Measurements from ENCODE around the gene MRPL39.

Gene MRPL39

GRCh38 chr21:25607151-25608043, at the start of gene MRPL39:
Gene MRPL39, minus strand, starts transcription at chr21:25607481. Its CDS starts 6 bp downstream, at chr21:25607475.
- DNase-seq (ENCODE audit: low read depth) = peak; percentile 88

GRCh38 chr21:25656412-25656811, 49.1 kb upstream of the MRPL39 start:
- DNase-seq (ENCODE audit: low read depth) = no peak

- no peak for DNase-seq (ENCODE audit: low read depth)
Observed at GRCh38 chr21:25649146-25649545, 41.9 kb upstream of the MRPL39 start.

DNA sequence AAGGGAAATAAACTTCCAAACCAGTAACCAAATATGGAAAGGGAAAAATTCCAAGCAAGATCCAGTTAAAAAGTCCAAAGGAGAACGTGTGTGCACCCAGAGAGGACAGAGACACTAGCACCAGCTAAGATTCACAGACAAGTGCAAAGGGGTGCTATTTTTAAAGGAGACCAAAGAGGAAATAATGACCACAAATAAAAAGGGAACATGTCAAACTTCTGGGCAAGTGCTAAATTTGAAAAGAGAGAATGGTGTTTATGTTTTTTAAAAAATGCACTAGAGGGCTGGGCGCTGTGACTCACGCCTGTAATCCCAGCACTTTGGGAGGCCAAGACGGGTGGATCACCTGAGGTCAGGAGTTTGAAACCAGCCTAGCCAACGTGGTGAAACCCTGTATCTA, 40.4 kb upstream of the MRPL39 start:
- no peak for DNase-seq (ENCODE audit: low read depth)

DNA sequence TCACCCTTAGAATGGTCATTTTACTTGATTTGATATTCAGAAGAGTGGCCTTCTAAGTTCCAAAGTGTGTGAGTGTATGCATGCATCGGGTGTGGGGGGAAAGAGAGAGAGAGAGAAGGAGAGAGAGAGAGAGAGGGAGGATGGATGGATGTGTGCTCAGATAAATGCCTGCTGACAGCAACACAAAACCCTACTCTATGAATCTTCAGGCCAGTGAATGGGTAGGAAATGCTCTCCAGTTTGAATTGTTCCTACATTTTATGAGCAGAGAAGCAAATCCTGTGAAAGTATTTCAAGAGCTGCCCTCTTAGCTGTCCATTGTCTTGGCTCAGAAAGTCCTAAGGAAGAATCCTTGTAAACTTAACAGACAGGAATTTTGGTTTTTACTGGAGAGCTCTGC, 39.2 kb upstream of the MRPL39 start:
- DNase-seq (ENCODE audit: low read depth) = no peak

DNA sequence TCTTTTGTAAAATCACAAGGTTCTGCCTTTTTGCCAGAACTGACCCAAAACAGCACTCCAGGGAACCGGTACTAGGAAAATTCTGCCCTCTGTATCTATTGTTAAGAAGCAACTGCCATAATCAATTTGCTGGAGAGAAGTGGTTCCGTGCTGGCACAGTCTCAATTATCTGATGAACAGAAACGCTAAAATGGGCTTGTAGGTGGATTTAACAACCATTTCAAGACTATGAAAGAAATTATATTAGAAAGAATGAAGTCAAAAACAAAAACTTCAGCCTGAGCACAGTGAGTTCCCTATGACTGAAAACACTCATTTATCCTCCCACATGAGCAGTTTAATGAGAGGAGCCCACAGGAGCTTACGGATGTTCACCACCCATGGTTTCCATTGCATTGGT, 36.2 kb upstream of the MRPL39 start:
- no peak for DNase-seq (ENCODE audit: low read depth)

DNA sequence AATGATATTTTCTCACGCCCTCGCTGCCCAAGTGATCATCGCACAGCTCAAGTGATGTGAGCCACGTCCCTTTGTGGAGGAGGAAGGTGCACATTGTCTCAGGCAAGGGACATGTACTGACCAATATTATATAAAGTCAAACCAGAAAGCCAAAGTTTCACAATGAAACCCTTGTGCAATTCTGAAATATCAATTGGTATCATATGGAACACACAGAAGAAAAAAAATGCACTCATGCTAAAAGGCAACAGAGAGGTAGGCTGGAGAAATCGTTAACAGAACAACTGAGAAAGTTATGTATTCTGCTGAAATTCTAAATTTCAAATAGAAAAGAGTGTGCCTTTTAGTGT, 33.6 kb upstream of the MRPL39 start:
- no peak for DNase-seq (ENCODE audit: low read depth)

DNA sequence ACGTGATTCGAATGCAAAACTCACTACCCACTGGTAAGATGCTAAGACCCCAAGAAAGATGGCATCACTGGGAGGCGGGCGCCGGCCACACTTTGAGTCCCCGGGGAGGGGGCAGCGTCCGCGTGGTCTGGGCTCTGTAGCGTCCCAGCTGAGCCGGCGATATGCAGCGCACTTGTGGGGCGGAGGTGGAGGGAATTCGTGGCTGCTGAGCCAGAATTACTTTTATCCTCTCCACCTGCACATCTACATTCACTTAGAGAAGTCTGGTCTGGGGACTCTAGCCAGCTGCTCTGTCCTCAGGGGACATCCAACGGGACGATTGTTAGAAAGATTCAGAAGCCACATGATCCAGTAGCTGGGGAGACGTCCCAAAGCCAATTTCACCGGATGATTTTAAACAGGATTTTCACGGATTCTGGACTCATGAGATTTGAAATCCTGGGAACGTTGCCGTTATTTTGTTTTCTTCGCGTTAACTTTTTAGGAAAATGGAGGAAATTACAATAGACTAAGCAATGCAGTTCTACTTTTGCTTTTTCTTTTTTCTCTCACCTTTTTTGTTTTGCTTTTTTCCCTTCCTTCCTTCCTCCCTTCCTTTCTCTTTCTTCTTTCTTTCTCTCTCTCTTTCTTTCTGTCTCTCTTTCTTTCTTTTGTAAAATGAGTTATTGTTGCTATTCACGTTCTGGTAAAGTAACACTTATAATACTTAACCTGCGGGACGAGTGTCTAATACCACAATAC, 33.1 kb upstream of the MRPL39 start:
- DNase-seq (ENCODE audit: low read depth) = no peak

DNA sequence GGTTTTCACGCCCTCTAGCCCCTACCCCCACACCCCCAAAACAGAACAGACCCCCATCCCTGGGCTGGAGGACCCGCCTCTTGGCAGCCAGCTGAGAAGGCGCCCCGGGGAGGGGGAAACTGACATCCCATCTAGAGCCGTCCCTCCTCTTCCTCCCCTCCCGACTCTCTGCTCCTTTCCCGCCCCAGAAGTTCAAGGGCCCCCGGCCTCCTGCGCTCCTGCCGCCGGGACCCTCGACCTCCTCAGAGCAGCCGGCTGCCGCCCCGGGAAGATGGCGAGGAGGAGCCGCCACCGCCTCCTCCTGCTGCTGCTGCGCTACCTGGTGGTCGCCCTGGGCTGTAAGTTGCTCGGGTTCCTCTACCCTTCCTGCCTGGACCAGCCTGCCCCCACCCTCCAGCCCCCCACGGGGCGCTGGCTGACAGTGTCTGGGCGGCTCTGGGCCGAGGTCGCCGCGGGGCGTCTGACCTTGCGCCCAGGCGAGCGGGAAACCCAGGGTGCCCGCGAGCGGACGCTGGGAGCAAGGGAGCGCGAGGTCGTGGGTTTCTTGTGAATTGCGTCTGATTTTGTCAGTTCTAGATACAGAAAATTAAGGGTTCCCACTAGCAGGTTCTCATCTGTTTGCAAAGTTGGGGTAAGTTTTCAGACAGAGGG, 32.4 kb upstream of the MRPL39 start:
- DNase-seq (ENCODE audit: low read depth) = no peak

DNA sequence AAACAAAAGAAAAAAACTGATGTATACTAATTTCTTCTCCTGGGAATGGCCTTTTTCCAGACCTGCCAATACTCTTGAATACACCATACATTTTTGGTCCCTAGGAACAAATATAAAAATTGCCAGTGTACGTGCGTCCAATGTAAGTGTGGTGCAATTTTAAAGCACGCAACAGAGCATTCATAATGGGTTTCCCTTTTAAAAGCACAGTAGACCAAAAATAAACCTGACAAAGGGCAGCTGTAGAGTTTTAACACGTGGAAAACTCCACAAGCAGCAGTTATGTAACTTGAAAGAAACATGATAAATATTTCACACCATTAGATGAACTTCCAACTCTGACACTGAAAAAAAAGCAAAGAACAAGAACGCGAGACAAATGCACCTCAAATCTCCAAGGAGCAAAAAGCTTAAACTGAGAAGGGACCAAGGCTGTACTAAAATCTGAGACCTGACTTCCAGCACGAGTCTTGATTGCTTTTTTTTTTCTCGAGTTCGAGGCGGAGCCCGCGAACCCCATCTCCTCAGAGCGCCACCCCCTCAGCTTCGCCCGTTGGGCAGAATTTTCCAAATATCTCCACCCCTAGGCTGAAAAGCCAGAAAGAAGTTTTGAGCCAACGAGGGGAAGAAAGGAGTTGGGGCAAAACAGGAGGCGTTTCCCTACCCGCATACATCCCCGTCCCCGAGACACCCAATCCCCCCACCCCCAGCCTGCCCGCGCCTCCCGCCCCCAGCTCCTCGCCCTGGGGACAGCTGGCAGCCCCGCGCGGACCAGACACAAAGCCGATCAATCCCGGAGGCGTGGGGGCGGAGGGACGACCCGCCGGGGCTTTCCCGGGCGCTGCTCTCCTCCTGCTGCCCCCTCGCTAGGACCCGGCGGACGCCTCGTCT, 31.6 kb upstream of the MRPL39 start, which contains the start of gene JAM2:
TSS of gene JAM2 (plus strand) at position 599 of the 891 bp plus-strand sequence. CDS start 564 bp downstream, outside the sequence.
- peak; percentile 27 for DNase-seq (ENCODE audit: low read depth)

GRCh38 chr21:25637851-25638659, 30.8 kb upstream of the MRPL39 start:
- DNase-seq (ENCODE audit: low read depth) = peak; percentile 75

- DNase-seq (ENCODE audit: low read depth) = peak; percentile 45
Observed at GRCh38 chr21:25636727-25637126, 29.4 kb upstream of the MRPL39 start.

DNA sequence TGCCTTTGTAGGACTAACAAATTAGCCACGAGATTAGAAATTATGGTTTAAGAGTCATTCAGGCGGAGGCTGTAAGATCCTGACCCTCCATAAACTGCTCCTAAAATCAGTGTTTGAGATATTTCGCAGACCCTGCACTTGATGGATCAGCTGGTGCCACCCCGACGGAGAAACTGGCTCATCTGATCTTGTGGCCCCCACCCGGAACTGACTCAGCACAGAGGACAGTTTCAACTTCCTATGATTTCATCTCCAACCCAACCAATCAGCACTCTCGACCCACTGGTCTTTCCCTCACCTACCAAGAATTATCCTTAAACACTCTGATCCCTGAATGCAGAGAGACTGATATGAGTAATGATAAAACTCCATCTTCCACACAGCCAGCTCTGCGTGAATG, 28.0 kb upstream of the MRPL39 start:
- no peak for DNase-seq (ENCODE audit: low read depth)

- DNase-seq (ENCODE audit: low read depth) = no peak
Observed at GRCh38 chr21:25632296-25632695, 25.0 kb upstream of the MRPL39 start.

DNA sequence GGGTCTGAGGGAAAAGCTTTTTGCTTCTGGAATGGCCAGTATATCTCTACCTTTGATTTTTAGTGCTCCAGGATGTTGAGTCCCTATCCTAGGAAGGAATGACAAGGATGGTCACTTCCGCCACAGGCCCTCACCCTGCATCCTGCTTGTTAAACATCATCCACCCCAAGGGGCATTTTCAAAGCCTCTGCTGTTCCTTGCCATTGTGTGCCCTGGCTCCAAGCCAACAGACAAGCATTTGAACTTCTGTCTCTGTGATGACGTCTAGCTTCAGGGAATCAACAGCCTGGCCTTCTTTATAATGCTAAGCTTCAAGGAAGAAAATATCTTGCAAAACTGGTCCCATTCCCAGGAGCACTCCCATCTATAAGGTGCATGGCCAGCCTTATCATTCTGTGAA, 19.5 kb upstream of the MRPL39 start:
- DNase-seq (ENCODE audit: low read depth) = peak; percentile 6

DNA sequence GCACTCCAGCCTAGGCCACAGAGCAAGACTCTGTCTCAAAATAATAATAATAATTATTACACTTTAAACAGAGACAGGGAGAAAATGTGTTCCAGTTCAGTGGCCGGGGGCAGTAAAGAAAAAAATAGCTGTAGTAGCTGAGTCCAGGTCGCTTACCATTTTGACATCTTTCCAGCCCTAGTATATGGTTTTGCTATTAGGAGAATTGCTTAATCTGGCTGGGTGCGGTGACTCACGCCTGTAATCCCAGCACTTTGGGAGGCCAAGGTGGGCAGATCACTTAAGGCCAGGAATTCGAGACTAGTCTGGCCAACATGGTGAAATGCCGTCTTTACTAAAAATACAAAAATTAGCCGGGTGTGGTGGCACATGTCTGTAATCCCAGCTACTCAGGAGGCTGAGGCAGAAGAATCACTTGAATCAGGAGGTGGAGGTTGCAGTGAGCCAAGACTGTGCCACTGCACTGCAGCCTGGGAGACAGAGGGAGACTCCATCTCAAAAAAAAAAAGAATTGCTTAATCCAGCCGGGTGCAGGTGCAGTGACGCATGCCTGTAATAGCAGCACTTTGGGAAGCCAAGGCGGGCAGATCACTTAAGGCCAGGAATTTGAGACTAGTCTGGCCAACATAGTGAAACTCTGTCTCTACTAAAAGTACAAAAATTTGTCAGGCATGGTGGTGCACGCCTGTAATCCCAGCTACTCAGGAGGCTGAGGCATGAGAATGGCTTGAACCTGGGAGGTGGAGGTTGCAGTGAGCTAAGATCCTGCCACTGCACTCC, 18.7 kb upstream of the MRPL39 start:
- peak; percentile 43 for DNase-seq (ENCODE audit: low read depth)

DNA sequence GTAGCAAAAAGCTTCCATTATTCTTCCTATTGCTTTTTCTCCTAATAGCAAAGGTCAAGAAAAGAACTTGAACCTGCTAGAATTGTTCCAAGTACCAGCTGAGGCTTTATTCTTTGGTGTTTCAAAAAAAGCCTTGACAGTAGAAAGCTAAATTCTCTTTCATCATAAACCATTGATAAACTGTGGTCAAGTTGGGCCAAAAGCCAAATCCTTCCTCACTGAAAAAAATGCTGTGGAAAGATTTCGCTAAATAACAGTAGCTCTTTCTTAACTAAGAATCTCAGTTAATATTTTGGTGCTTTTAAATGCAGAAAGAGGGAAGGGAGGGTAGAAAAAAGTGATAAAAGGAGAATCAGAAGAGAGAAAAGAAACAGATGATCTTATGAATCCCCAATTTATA, 17.8 kb upstream of the MRPL39 start:
- DNase-seq (ENCODE audit: low read depth) = peak; percentile 78

- no peak for DNase-seq (ENCODE audit: low read depth)
Observed at GRCh38 chr21:25624511-25624910, 17.2 kb upstream of the MRPL39 start.

GRCh38 chr21:25619198-25619597, 11.9 kb upstream of the MRPL39 start:
- no peak for DNase-seq (ENCODE audit: low read depth)

DNA sequence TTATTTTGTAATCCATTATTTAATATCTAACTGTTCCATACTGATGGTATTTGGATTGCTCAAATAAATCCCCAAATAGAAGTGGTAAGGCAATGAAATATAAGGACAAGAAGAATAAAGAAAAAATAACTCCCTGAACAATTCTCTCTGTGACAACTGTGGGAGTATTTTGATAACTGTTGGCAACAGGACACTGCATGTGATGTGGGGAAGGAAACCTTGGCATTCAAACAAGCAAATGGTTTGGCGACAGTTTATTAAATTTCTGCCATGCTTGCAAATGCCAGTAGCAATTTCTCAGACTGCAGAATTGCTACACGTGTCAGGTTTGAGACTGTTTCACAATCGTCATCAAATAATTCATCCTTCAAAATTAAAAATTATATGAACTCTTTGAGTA, 8.6 kb upstream of the MRPL39 start:
- DNase-seq (ENCODE audit: low read depth) = no peak
